OCI-LY3 (cell line): Measurements from ENCODE around the gene CNGA1.

Experiments
- H2AFZ ChIP-seq: fragments of 200-600, 300-600 bp; shearing (Covaris generic); 2 replicates; pipeline ENCODE4 v1.6.0; 2014; ENCODE audit warnings: antibody characterized with exemption, low read depth, low read length
- H3K27ac ChIP-seq: fragments of 200-600, 300-600 bp; sonication (generic); 2 replicates; pipeline ENCODE4 v1.5.1; 2014; ENCODE audit warnings: mild to moderate bottlenecking, low read length, moderate library complexity, mixed read lengths
- H3K27me3 ChIP-seq: fragments of 200-600, 300-600 bp; sonication (generic); 2 replicates; pipeline ENCODE4 v1.6.1; 2014; ENCODE audit warnings: low read depth, low read length, mixed read lengths
- H3K36me3 ChIP-seq: fragments of 200-600, 300-600 bp; sonication (generic); replicated peaks from 2 replicates; pipeline ENCODE3; 2014; ENCODE audit warnings: low read depth, low read length, mixed read lengths
- H3K4me1 ChIP-seq: fragments of 300-600, 200-600 bp; sonication (generic); 2 replicates; pipeline ENCODE4 v1.6.1; 2014; ENCODE audit warnings: low read length, mixed read lengths
- H3K4me2 ChIP-seq: fragments of 200-600, 300-600 bp; sonication (generic); 2 replicates; pipeline ENCODE4 v1.6.1; 2014; ENCODE audit warnings: low read length, mixed read lengths
- H3K4me3 ChIP-seq: fragments of 300-600, 200-600 bp; sonication (generic); 2 replicates; pipeline ENCODE4 v1.5.1; 2014; ENCODE audit warnings: antibody characterized with exemption, mild to moderate bottlenecking, low read length, moderate library complexity
- H3K79me2 ChIP-seq: fragments of 300-600, 200-600 bp; shearing (Covaris generic); 2 replicates; pipeline ENCODE4 v1.6.1; 2014; ENCODE audit warnings: mild to moderate bottlenecking, low read length, mixed read lengths
- H3K9ac ChIP-seq: fragments of 300-600, 200-600 bp; shearing (Covaris generic); 2 replicates; pipeline ENCODE4 v1.6.0; 2014; ENCODE audit warnings: mild to moderate bottlenecking, low read length, moderate library complexity
- H3K9me3 ChIP-seq: fragments of 200-600, 300-600 bp; shearing (Covaris generic); 2 replicates; pipeline ENCODE4 v1.6.1; 2014; ENCODE audit warnings: low read length, mixed read lengths; ENCODE audit not compliant: insufficient read depth
- H4K20me1 ChIP-seq: fragments of 200-600, 300-600 bp; sonication (generic); 2 replicates; pipeline ENCODE4 v1.6.1; 2016; ENCODE audit warnings: low read length, mixed read lengths; ENCODE audit not compliant: insufficient read depth
- CTCF ChIP-seq: fragments of 200-600, 300-600 bp; sonication (generic); IDR thresholded peaks from 2 replicates; pipeline ENCODE4 v1.5.1; 2014; ENCODE audit warnings: antibody characterized with exemption, low read length, low read depth
- EZH2phosphoT487 ChIP-seq: fragments of 200-600 bp; shearing (Covaris generic); IDR thresholded peaks from 2 replicates; pipeline ENCODE4 v1.6.1; 2018; ENCODE audit warnings: antibody characterized with exemption, mixed run types, low read depth

Gene CNGA1

DNA sequence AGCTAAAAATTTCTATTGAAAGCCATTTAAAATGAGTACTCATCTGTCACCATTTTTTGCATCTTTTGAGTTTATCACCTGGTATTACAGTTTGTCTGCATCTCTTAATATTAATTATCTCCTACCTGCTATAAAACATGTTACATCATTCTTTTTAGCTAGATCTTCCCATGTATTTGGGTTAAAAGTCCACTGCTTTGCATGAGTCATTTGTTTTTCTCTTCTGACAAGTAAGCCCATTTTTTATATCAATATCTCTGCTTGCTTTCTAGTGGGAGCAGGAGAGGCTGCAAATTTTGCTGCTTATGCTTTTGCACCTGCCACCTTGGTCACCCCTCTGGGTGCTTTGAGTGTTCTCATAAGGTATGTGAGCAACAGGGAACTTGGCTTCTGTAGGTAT is 16.2 kb upstream of the CNGA1 start:
- 0 out of 2 replicates have a peak, but pooled peaks cover 4% of the 10 kb centered on the region for H3K9me3 ChIP-seq
- H4K20me1 ChIP-seq, result no peaks in the 10 kb centered on the region
- H3K27me3 ChIP-seq, result no peaks in the 10 kb centered on the region
- peaks cover 33% of the 10 kb centered on the region for H3K36me3 ChIP-seq
- no peak overlapping the region for H3K9ac ChIP-seq
- no peak overlapping the region for H3K27ac ChIP-seq
- H3K4me2 ChIP-seq, result no peak overlapping the region
- no peaks in the 10 kb centered on the region for H3K79me2 ChIP-seq
- H2AFZ ChIP-seq, result no peak overlapping the region
- no peak for TF ChIP-seq EZH2phosphoT487
- TF ChIP-seq CTCF, result no peak
- peaks cover 93% of the 10 kb centered on the region for H3K4me1 ChIP-seq
- no peak overlapping the region for H3K4me3 ChIP-seq

DNA sequence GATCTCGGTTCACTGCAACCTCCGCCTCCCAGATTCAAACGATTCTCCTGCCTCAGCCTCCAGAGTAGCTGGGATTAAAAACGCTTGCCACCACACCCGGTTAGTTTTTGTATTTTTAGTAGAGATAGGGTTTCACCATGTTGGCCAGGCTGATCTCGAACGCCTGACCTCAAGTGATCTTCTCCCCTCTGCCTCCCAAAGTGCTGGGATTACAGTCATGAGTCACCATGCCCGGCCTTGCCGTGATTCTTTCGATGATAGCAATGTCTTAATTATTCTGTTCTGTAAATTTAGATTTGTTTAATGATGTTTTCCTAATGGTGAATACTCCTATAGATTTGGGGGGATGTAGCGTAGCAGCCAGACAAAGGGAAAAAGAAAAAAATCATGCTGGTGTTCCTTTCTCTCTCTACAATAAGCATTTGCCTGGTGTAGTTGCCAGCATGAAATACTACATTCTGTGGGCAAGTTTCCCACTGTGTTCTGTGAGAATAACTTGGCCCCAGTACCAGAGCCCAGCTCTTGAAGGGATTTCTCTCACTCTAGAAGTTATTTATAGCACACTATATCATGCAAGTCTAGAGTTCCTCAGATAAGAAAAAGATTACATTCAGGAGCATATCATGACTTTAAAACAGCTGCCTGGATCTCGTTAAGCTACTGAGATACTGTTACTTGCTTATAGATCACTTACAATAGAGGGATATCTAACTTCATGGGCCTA is 15.5 kb upstream of the CNGA1 start:
- Histone ChIP-seq H2AFZ (no peak overlapping the region), H3K4me3 (no peak overlapping the region), H3K79me2 (no peaks in the 10 kb centered on the region), H3K4me2 (no peak overlapping the region), H4K20me1 (no peaks in the 10 kb centered on the region), H3K4me1 (peaks cover 93% of the 10 kb centered on the region), H3K27me3 (no peaks in the 10 kb centered on the region), H3K9me3 (0 out of 2 replicates have a peak, but pooled peaks cover 4% of the 10 kb centered on the region), H3K27ac (no peak overlapping the region), H3K36me3 (peaks cover 40% of the 10 kb centered on the region), H3K9ac (no peak overlapping the region)
- TF ChIP-seq CTCF, result no peak
- no peak for TF ChIP-seq EZH2phosphoT487

DNA sequence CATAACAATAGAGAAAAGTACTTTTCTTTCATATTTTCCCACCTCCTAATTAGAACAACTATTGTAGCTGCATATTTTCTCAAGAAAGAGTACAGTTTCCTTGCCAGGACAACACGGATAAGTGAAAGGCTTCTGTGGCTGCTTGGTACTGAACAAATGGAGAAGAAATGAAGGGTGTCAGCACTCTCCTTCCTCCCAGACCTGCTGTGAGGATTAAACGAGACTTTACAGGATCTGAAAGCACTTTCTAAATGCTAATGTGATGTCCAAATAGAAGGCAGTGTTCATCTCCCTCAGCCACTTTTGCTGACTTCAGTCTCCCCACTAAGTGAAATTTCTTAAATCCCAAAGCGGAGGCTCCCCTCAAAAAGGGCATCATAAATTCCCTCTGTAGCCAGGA is 14.0 kb upstream of the CNGA1 start:
- TF ChIP-seq CTCF (no peak), EZH2phosphoT487 (no peak)
- peaks cover 79% of the 10 kb centered on the region for H3K4me1 ChIP-seq
- peak overlapping the region; percentile 39 for H3K27ac ChIP-seq
- H4K20me1 ChIP-seq, result no peaks in the 10 kb centered on the region
- no peak overlapping the region for H2AFZ ChIP-seq
- no peak overlapping the region for H3K4me3 ChIP-seq
- peaks cover 43% of the 10 kb centered on the region for H3K36me3 ChIP-seq
- no peaks in the 10 kb centered on the region for H3K79me2 ChIP-seq
- H3K9ac ChIP-seq, result peak overlapping the region; percentile 6; the same call in 1 of the 2 replicates
- peak overlapping the region; percentile 39 for H3K4me2 ChIP-seq
- no peaks in the 10 kb centered on the region for H3K27me3 ChIP-seq
- 0 out of 2 replicates have a peak, but pooled peaks cover 4% of the 10 kb centered on the region for H3K9me3 ChIP-seq

DNA sequence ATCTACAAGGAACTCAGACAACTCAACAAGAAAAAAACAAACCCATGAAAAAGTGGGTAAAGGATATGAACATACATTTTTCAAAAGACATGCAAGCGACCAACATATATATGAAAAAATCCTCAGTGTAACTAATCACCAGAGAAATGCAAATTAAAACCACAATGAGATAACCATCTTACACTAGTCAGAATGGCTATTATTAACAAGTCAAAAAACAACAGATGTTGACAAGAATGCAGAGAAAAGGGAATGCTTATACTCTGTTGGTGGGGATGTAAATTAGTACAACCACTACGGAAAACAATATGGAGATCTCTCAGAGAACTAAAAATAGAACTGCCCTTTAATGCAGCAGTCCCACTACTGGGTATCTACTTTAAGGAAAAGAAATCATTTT is 12.2 kb upstream of the CNGA1 start:
- Histone ChIP-seq H3K4me1 (peaks cover 61% of the 10 kb centered on the region), H3K4me3 (no peak overlapping the region), H3K36me3 (peaks cover 31% of the 10 kb centered on the region), H3K27ac (no peak overlapping the region), H3K27me3 (no peaks in the 10 kb centered on the region), H4K20me1 (no peaks in the 10 kb centered on the region), H3K9ac (no peak overlapping the region), H2AFZ (no peak overlapping the region), H3K4me2 (no peak overlapping the region), H3K9me3 (0 out of 2 replicates have a peak, but pooled peaks cover 4% of the 10 kb centered on the region), H3K79me2 (no peaks in the 10 kb centered on the region)
- TF ChIP-seq EZH2phosphoT487 (no peak), CTCF (no peak)
